GM12878 (cell line): ENCODE data around the gene CTNNA1. TPM values are rescaled to one million over a fixed set of nuclear protein-coding genes. Genes with fewer than 3 reads are reported as not detected.

Experiments
- ATAC-seq: fragments of 200-7000 bp; cut with Tn5 transposase; 3 replicates; pipeline ENCODE4 v1.9.1; 2020; ENCODE audit warnings: mild to moderate bottlenecking, moderate library complexity
- BruUV-seq: library from RNA; stranded (reverse); fragments of 400-500 nt; replicated peaks from 2 replicates; lab custom pipeline; 2021; lab: Mats Ljungman, UMichigan
- CTCF ChIA-PET: fragments of 300-600 bp; sonication (Branson Sonifier 250); formaldehyde crosslinking; extraction: SDS; loops from one replicate; lab custom pipeline; 2021; ENCODE audit warnings: inconsistent platforms; lab: Yijun Ruan, JAX
- POLR2A ChIA-PET: fragments of 350-600 bp; formaldehyde crosslinking; extraction: SDS; loops from one replicate; lab custom pipeline; 2021; ENCODE audit warnings: inconsistent platforms; lab: Charles Lee
- RAD21 ChIA-PET: fragments of 300-600 bp; sonication (Branson Sonifier 250); formaldehyde crosslinking; loops from one replicate; lab custom pipeline; 2023; ENCODE audit warnings: antibody characterized with exemption; ENCODE audit not compliant: unreplicated experiment; lab: Charles Lee
- SMC1A ChIA-PET: fragments of 300-600 bp; sonication (Branson Sonifier 250); formaldehyde crosslinking; loops from one replicate; lab custom pipeline; 2023; ENCODE audit not compliant: unreplicated experiment, uncharacterized antibody; lab: Charles Lee
- DNase-seq: peaks from one replicate; pipeline ENCODE4 v3.0.0-alpha.2; 2011; ENCODE audit warnings: low read depth, low spot score
- FAIRE-seq: peaks from 3 replicates; lab custom pipeline; 2011; peaks lifted over from hg19 to GRCh38; lab: Jason Lieb, UNC
- H2AFZ ChIP-seq: 2 replicates; pipeline ENCODE4 v1.6.0; 2011; ENCODE audit warnings: low read depth, low read length, control low read depth; ENCODE audit not compliant: control insufficient read depth
- H3K27ac ChIP-seq: 2 replicates; pipeline ENCODE4 v1.5.1; 2011; ENCODE audit warnings: control low read depth; ENCODE audit not compliant: control insufficient read depth, insufficient read depth
- H3K27me3 ChIP-seq, 2 experiments: replicated peaks in 1 of 2; 2 replicates each; pipeline versions ENCODE4 v1.6.0 to v1.6.1; 2011; ENCODE audit warnings: low read length in 1 of 2; ENCODE audit not compliant: control insufficient read depth in 2 of 2, insufficient read depth in 2 of 2
- H3K36me3 ChIP-seq, 2 experiments: 2 replicates each; pipeline ENCODE4 v1.5.1; 2011; ENCODE audit warnings: low read length in 1 of 2; ENCODE audit not compliant: control insufficient read depth in 2 of 2, insufficient read depth in 2 of 2
- H3K4me1 ChIP-seq: 2 replicates; pipeline ENCODE4 v1.6.1; 2011; ENCODE audit warnings: mild to moderate bottlenecking, low read length, moderate library complexity, mixed read lengths; ENCODE audit not compliant: control insufficient read depth, insufficient read depth
- H3K4me2 ChIP-seq: 2 replicates; pipeline ENCODE4 v1.6.0; 2011; ENCODE audit warnings: control low read depth; ENCODE audit not compliant: control insufficient read depth, insufficient read depth
- H3K4me3 ChIP-seq: fragments of 200-600 bp; sonication (generic); 2 replicates; pipeline ENCODE4 v1.5.1; 2016
- H3K79me2 ChIP-seq: 2 replicates; pipeline ENCODE4 v1.6.0; 2011; ENCODE audit warnings: low read length; ENCODE audit not compliant: control insufficient read depth, insufficient read depth
- H3K9ac ChIP-seq: 2 replicates; pipeline ENCODE4 v1.8.0; 2011; ENCODE audit warnings: low read length, control low read depth, mixed read lengths; ENCODE audit not compliant: control insufficient read depth, insufficient read depth
- H3K9me3 ChIP-seq: replicated peaks from 3 replicates; pipeline ENCODE4 v1.5.1; 2011; ENCODE audit warnings: mild to moderate bottlenecking, low read length; ENCODE audit not compliant: control insufficient read depth, insufficient read depth
- H4K20me1 ChIP-seq: 2 replicates; pipeline ENCODE4 v1.6.0; 2011; ENCODE audit not compliant: control insufficient read depth, insufficient read depth
- BCL11A ChIP-seq: IDR thresholded peaks from 2 replicates; pipeline ENCODE4 v1.6.1; 2011; ENCODE audit warnings: low read depth, low read length
- CTCF ChIP-seq, 3 experiments: IDR thresholded peaks in 2 of 3; conservative IDR thresholded peaks in 1 of 3; 2 replicates each; pipeline ENCODE4 v1.5.1; 2011; ENCODE audit warnings: low read depth in 3 of 3, low read length in 3 of 3, mild to moderate bottlenecking in 3 of 3, control low read depth in 2 of 3, moderate library complexity in 2 of 3, inconsistent platforms in 1 of 3, mixed read lengths in 1 of 3; ENCODE audit not compliant: control insufficient read depth in 2 of 3, insufficient read depth in 1 of 3; ENCODE audit errors: extremely low read depth in 1 of 3
- FOXM1 ChIP-seq: IDR thresholded peaks from 2 replicates; pipeline ENCODE4 v1.6.1; 2012; ENCODE audit warnings: low read depth, mild to moderate bottlenecking, inconsistent platforms, low read length, moderate library complexity
- HDGF ChIP-seq: fragments of 450-650 bp; IDR thresholded peaks from 2 replicates; pipeline ENCODE4 v1.6.1; 2016; ENCODE audit warnings: antibody characterized with exemption
- IKZF1 ChIP-seq: fragments of 450-650 bp; conservative IDR thresholded peaks from 2 replicates; pipeline ENCODE4 v1.6.1; 2017; ENCODE audit warnings: antibody characterized with exemption, mild to moderate bottlenecking
- MXI1 ChIP-seq: fragments of 150-350 bp; IDR thresholded peaks from 2 replicates; pipeline ENCODE4 v1.6.1; 2011; ENCODE audit warnings: low read depth, mild to moderate bottlenecking, inconsistent platforms, low read length, improper control_type of control experiment
- MYC ChIP-seq: IDR thresholded peaks from 2 replicates; pipeline ENCODE4 v1.6.1; 2011; ENCODE audit warnings: mild to moderate bottlenecking, low read length, moderate library complexity, inconsistent platforms; ENCODE audit not compliant: insufficient read depth, insufficient replicate concordance, insufficient read length, severe bottlenecking
- NRF1 ChIP-seq: conservative IDR thresholded peaks from 2 replicates; pipeline ENCODE4 v1.6.1; 2011; ENCODE audit warnings: mild to moderate bottlenecking, low read depth, low read length, improper control_type of control experiment
- PAX5 ChIP-seq: IDR thresholded peaks from 2 replicates; pipeline ENCODE4 v1.6.1; 2011; ENCODE audit warnings: low read depth, low read length, borderline replicate concordance
- SPI1 ChIP-seq: IDR thresholded peaks from 2 replicates; pipeline ENCODE4 v1.6.1; 2011; ENCODE audit warnings: low read depth, mild to moderate bottlenecking, low read length, moderate library complexity, borderline replicate concordance; ENCODE audit not compliant: insufficient read depth
- STAT1 ChIP-seq: fragments of 450-650 bp; conservative IDR thresholded peaks from 2 replicates; pipeline ENCODE4 v1.6.1; 2014; ENCODE audit warnings: antibody characterized with exemption, mild to moderate bottlenecking
- WGBS: methylation state at CpG from one replicate; pipeline ENCODE4 v1.1.6; 2016; ENCODE audit warnings: low lambda C conversion rate; ENCODE audit not compliant: insufficient replicate concordance, insufficient coverage; ENCODE audit errors: missing lambda C conversion rate; 5-methylcytosine and 5-hydroxymethylcytosine counted together
- in situ Hi-C: fragments of 300-500 bp; cut with MboI; formaldehyde crosslinking; loops from 9 replicates; pipeline ENCODE4 v1.14.3; 2018; ENCODE audit warnings: mixed read lengths
- intact Hi-C: fragments of 100-400 bp; cut with micrococcal nuclease; formaldehyde crosslinking; loops from one replicate; pipeline ENCODE4 v1.14.2; 2022; ENCODE audit not compliant: unreplicated experiment
- polyA plus RNA-seq, 11 experiments: library from polyadenylated mRNA; depleted of rRNA in 4 of 11; unstranded in 6 of 11; stranded (reverse) in 5 of 11; fragments of >200 nt; fragmentation: Nextera tagmentation in 4 of 11; fragmentation: Illumina TruSeq in 1 of 11; extraction: Ambion mirVana in 4 of 11; extraction: Trizol in 1 of 11; gene quantifications; 1 replicate in 1 of 11; 2 replicates in 10 of 11; pipeline versions ENCODE4 v1.2.1 to v1.2.3, GENCODE V29; 2011 to 2016; ENCODE audit warnings: inconsistent platforms in 2 of 11, missing spikeins in 2 of 11, low read depth in 1 of 11
- total RNA-seq, 4 experiments: library from RNA; depleted of rRNA in 3 of 4; stranded (reverse); fragments of >200 nt in 3 of 4; fragmentation: Illumina TruSeq in 1 of 4; extraction: Trizol in 1 of 4; gene quantifications; 2 replicates each; pipeline versions ENCODE4 v1.2.1 to v1.2.3, GENCODE V29; 2013 to 2021
- TF ChIP-seq, protein P1 (sequence below): fragments of 450-650 bp; IDR thresholded peaks from 2 replicates; pipeline ENCODE4 v1.6.1; 2017; ENCODE audit warnings: mild to moderate bottlenecking, moderate library complexity
- TF ChIP-seq, protein P2 (sequence below): fragments of 450-650 bp; formaldehyde crosslinking; IDR thresholded peaks from 2 replicates; pipeline ENCODE4 v1.4.0; 2020; ENCODE audit warnings: mild to moderate bottlenecking, moderate library complexity

Gene CTNNA1
- total and polyA plus RNA-seq, 10 of the 15 experiments (the other 5 are each of a cell fraction or from before 2014, with no cell fraction given) = 32.6 to 104 (median 57.7) TPM

- intact Hi-C loops (no loop called here), in situ Hi-C loops (no loop called here)
- RAD21 ChIA-PET = no interaction called here
- TF ChIP-seq BCL11A = no peak
- no peak for TF ChIP-seq FOXM1
- TF ChIP-seq SPI1 = no peak
- TF ChIP-seq CTCF (IDR thresholded peaks at IDR 0.05 in 2 of 3, conservative IDR thresholded peaks at IDR 0.05 in 1 of 3; ENCODE audit: control insufficient read depth in 2 of 3, extremely low read depth in 1 of 3, insufficient read depth in 1 of 3, low read depth in 3 of 3, low read length in 3 of 3) = no peak
- TF ChIP-seq, protein P1, sequence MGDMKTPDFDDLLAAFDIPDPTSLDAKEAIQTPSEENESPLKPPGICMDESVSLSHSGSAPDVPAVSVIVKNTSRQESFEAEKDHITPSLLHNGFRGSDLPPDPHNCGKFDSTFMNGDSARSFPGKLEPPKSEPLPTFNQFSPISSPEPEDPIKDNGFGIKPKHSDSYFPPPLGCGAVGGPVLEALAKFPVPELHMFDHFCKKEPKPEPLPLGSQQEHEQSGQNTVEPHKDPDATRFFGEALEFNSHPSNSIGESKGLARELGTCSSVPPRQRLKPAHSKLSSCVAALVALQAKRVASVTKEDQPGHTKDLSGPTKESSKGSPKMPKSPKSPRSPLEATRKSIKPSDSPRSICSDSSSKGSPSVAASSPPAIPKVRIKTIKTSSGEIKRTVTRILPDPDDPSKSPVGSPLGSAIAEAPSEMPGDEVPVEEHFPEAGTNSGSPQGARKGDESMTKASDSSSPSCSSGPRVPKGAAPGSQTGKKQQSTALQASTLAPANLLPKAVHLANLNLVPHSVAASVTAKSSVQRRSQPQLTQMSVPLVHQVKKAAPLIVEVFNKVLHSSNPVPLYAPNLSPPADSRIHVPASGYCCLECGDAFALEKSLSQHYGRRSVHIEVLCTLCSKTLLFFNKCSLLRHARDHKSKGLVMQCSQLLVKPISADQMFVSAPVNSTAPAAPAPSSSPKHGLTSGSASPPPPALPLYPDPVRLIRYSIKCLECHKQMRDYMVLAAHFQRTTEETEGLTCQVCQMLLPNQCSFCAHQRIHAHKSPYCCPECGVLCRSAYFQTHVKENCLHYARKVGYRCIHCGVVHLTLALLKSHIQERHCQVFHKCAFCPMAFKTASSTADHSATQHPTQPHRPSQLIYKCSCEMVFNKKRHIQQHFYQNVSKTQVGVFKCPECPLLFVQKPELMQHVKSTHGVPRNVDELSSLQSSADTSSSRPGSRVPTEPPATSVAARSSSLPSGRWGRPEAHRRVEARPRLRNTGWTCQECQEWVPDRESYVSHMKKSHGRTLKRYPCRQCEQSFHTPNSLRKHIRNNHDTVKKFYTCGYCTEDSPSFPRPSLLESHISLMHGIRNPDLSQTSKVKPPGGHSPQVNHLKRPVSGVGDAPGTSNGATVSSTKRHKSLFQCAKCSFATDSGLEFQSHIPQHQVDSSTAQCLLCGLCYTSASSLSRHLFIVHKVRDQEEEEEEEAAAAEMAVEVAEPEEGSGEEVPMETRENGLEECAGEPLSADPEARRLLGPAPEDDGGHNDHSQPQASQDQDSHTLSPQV = no peak
- TF ChIP-seq MYC = no peak
- TF ChIP-seq HDGF = no peak
- TF ChIP-seq NRF1 = no peak
- no peak for TF ChIP-seq PAX5
- no peak for TF ChIP-seq IKZF1
- TF ChIP-seq MXI1 = no peak
- TF ChIP-seq, protein P2, sequence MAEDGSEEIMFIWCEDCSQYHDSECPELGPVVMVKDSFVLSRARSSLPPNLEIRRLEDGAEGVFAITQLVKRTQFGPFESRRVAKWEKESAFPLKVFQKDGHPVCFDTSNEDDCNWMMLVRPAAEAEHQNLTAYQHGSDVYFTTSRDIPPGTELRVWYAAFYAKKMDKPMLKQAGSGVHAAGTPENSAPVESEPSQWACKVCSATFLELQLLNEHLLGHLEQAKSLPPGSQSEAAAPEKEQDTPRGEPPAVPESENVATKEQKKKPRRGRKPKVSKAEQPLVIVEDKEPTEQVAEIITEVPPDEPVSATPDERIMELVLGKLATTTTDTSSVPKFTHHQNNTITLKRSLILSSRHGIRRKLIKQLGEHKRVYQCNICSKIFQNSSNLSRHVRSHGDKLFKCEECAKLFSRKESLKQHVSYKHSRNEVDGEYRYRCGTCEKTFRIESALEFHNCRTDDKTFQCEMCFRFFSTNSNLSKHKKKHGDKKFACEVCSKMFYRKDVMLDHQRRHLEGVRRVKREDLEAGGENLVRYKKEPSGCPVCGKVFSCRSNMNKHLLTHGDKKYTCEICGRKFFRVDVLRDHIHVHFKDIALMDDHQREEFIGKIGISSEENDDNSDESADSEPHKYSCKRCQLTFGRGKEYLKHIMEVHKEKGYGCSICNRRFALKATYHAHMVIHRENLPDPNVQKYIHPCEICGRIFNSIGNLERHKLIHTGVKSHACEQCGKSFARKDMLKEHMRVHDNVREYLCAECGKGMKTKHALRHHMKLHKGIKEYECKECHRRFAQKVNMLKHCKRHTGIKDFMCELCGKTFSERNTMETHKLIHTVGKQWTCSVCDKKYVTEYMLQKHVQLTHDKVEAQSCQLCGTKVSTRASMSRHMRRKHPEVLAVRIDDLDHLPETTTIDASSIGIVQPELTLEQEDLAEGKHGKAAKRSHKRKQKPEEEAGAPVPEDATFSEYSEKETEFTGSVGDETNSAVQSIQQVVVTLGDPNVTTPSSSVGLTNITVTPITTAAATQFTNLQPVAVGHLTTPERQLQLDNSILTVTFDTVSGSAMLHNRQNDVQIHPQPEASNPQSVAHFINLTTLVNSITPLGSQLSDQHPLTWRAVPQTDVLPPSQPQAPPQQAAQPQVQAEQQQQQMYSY (CRISPR knock-in tag) = no peak
- no peak for TF ChIP-seq STAT1
- POLR2A ChIA-PET = no interaction called here
- peaks cover 14 to 31% of the 10 kb centered on the region in 2 experiments for H3K36me3 ChIP-seq
- no peak for FAIRE-seq
- H3K4me1 ChIP-seq = no peaks in the 10 kb centered on the region
- no peaks in the 10 kb centered on the region for H4K20me1 ChIP-seq
- no peaks in the 10 kb centered on the region for H3K27me3 ChIP-seq
- H3K27ac ChIP-seq = no peak overlapping the region
- SMC1A ChIA-PET = no interaction called here
- no peaks in the 10 kb centered on the region for H3K9me3 ChIP-seq
- no peak overlapping the region for H3K4me3 ChIP-seq
- ATAC-seq = no peak
- DNase-seq = no peak
- WGBS = 94% methylated on average over 18 of the region's 18 CpGs
- H3K9ac ChIP-seq = no peak overlapping the region
- H3K79me2 ChIP-seq = no peaks in the 10 kb centered on the region
- H2AFZ ChIP-seq = no peak overlapping the region
- TSS peak; percentile 68 for BruUV-seq
- no peak overlapping the region for H3K4me2 ChIP-seq
- CTCF ChIA-PET = interaction anchor here (0.6 kb wide), 1 partner anchor 10 kb away, joined by 3 read pairs; no protein-coding TSS in a partner anchor
These were observed 180.5 kb downstream of the CTNNA1 start for GRCh38 chr5:138933522-138934290.
